Common myeloid progenitor, CD34-positive (primary cell): ENCODE measurements around the gene ATP5ME.

ENCODE experiments used
- CTCF ChIA-PET: fragments of 350-600 bp; sonication (Branson Sonifier 250); formaldehyde crosslinking; loops from one replicate; lab custom pipeline; 2021; ENCODE audit warnings: antibody characterized with exemption; lab: Charles Lee
- POLR2A ChIA-PET: fragments of 350-600 bp; sonication (Branson Sonifier 250); formaldehyde crosslinking; loops from one replicate; lab custom pipeline; 2021; ENCODE audit warnings: antibody characterized with exemption; lab: Charles Lee
- DNase-seq, 3 donors: peaks; one replicate each; pipeline versions ENCODE4 v3.0.0 to v3.0.0-alpha.2; 2013
- H3K27ac ChIP-seq, 2 experiments: 1 replicate in 1 of 2; 2 replicates in 1 of 2; pipeline ENCODE4 v1.7.0; 2013; ENCODE audit warnings: inconsistent platforms in 2 of 2, low read length in 2 of 2, mild to moderate bottlenecking in 2 of 2, low read depth in 1 of 2, moderate library complexity in 1 of 2; ENCODE audit not compliant: severe bottlenecking in 2 of 2, insufficient read depth in 1 of 2, poor library complexity in 1 of 2
- H3K27me3 ChIP-seq, 5 experiments: replicated peaks in 2 of 5; 1 replicate in 3 of 5; 2 replicates in 2 of 5; pipeline versions ENCODE4 v1.6.1 to v1.7.0; 2013; ENCODE audit warnings: low read length in 4 of 5, mild to moderate bottlenecking in 2 of 5, moderate library complexity in 2 of 5, inconsistent platforms in 1 of 5; ENCODE audit not compliant: insufficient read depth in 5 of 5, control insufficient read depth in 4 of 5
- H3K36me3 ChIP-seq, 4 experiments: 1 replicate in 2 of 4; 2 replicates in 2 of 4; pipeline versions ENCODE4 v1.6.1 to v1.7.0; 2013; ENCODE audit warnings: low read length in 3 of 4, control low read depth in 1 of 4, mild to moderate bottlenecking in 1 of 4; ENCODE audit not compliant: control insufficient read depth in 4 of 4, insufficient read depth in 4 of 4
- H3K4me1 ChIP-seq, 4 experiments: 1 replicate in 3 of 4; 2 replicates in 1 of 4; pipeline versions ENCODE4 v1.6.1 to v1.7.1; 2013; ENCODE audit warnings: low read length in 3 of 4, mild to moderate bottlenecking in 3 of 4, control low read depth in 1 of 4, inconsistent platforms in 1 of 4, moderate library complexity in 1 of 4; ENCODE audit not compliant: control insufficient read depth in 4 of 4, insufficient read depth in 4 of 4; ENCODE audit errors: control extremely low read depth in 1 of 4
- H3K4me3 ChIP-seq, 7 experiments: 1 replicate in 4 of 7; 2 replicates in 3 of 7; pipeline versions ENCODE4 v1.5.1 to v1.7.0; 2013; ENCODE audit warnings: mild to moderate bottlenecking in 7 of 7, low read length in 6 of 7, moderate library complexity in 6 of 7, inconsistent platforms in 2 of 7, low read depth in 2 of 7, control low read depth in 1 of 7; ENCODE audit not compliant: insufficient read depth in 4 of 7, control insufficient read depth in 1 of 7; ENCODE audit errors: extremely low read depth in 1 of 7
- H3K9me3 ChIP-seq, 5 experiments: 1 replicate in 4 of 5; 2 replicates in 1 of 5; pipeline versions ENCODE4 v1.6.1 to v1.7.1; 2013; ENCODE audit warnings: low read length in 4 of 5, mild to moderate bottlenecking in 2 of 5, inconsistent platforms in 1 of 5, low read depth in 1 of 5, moderate library complexity in 1 of 5; ENCODE audit not compliant: control insufficient read depth in 4 of 5, insufficient read depth in 2 of 5; ENCODE audit errors: control extremely low read depth in 1 of 5
- WGBS: methylation state at CpG from one replicate; pipeline ENCODE4 v1.1.5; 2013; ENCODE audit not compliant: insufficient coverage; 5-methylcytosine and 5-hydroxymethylcytosine counted together

Gene ATP5ME

GRCh38 chr4:718460-718859 is 44.4 kb upstream of the ATP5ME start:
- ChIA-PET CTCF (interaction anchor here (1.3 to 1.5 kb wide), 2 partner anchors 9 to 34 kb away, joined by 5 read pairs; no protein-coding TSS in a partner anchor), POLR2A (no interaction called here)
- Histone ChIP-seq H3K4me1 (peaks cover 0 to 23% (median 8%) of the 10 kb centered on the region in 4 experiments), H3K27me3 (no peaks in the 10 kb centered on the region), H3K9me3 (no peaks in the 10 kb centered on the region), H3K4me3 (no peak overlapping the region), H3K27ac (no peak overlapping the region), H3K36me3 (peaks cover 0 to 36% (median 8%) of the 10 kb centered on the region in 4 experiments)
- no peak for DNase-seq
- WGBS = 93% methylated on average over 4 of the region's 8 CpGs

- peaks cover 0 to 23% (median 8%) of the 10 kb centered on the region in 4 experiments for H3K4me1 ChIP-seq
- no peak for DNase-seq
- ChIA-PET CTCF (interaction anchor here (1.5 kb wide), 1 partner anchor 8 kb away, joined by 5 read pairs; no protein-coding TSS in a partner anchor), POLR2A (no interaction called here)
- WGBS = 98% methylated on average over 34 of the region's 34 CpGs
- no peaks in the 10 kb centered on the region for H3K9me3 ChIP-seq
- H3K4me3 ChIP-seq = no peak overlapping the region
- no peaks in the 10 kb centered on the region for H3K27me3 ChIP-seq
- H3K36me3 ChIP-seq = peaks cover 0 to 31% (median 4%) of the 10 kb centered on the region in 4 experiments
- H3K27ac ChIP-seq = peak overlapping the region in 1 of 2 experiments; percentile 14
Measured at GRCh38 chr4:717601-718320, 43.7 kb upstream of the ATP5ME start.

- CTCF ChIA-PET = interaction anchor here (1.1 kb wide), 1 partner anchor 28 kb away, joined by 4 read pairs; no protein-coding TSS in a partner anchor
- POLR2A ChIA-PET = no interaction called here
- WGBS = 95% methylated on average over 14 of the region's 18 CpGs
Measured at GRCh38 chr4:714087-714486, 40.0 kb upstream of the ATP5ME start.

GRCh38 chr4:712916-713632 is 39.0 kb upstream of the ATP5ME start:
- H3K9me3 ChIP-seq = no peaks in the 10 kb centered on the region
- H3K27ac ChIP-seq = no peak overlapping the region
- H3K27me3 ChIP-seq = no peaks in the 10 kb centered on the region
- DNase-seq = no peak
- 88% methylated on average over 4 of the region's 9 CpGs for WGBS
- H3K4me3 ChIP-seq = no peak overlapping the region
- peaks cover 0 to 7% (median 1%) of the 10 kb centered on the region in 4 experiments for H3K4me1 ChIP-seq
- peaks cover 7 to 27% (median 12%) of the 10 kb centered on the region in 4 experiments for H3K36me3 ChIP-seq
- CTCF ChIA-PET = interaction anchor here (1.1 kb wide), 1 partner anchor 29 kb away, joined by 4 read pairs; no protein-coding TSS in a partner anchor
- POLR2A ChIA-PET = no interaction called here

More at GRCh38 chr4:714087-714486, 40.0 kb upstream of the ATP5ME start:
- Histone ChIP-seq H3K4me1 (peaks cover 0 to 2% (median 0%) of the 10 kb centered on the region in 4 experiments), H3K27me3 (no peaks in the 10 kb centered on the region), H3K27ac (no peak overlapping the region), H3K4me3 (no peak overlapping the region), H3K36me3 (peaks cover 7 to 27% (median 10%) of the 10 kb centered on the region in 4 experiments), H3K9me3 (no peaks in the 10 kb centered on the region)
- no peak for DNase-seq

- WGBS = no CpG with 5 or more reads among the region's 3 CpGs
- Histone ChIP-seq H3K27me3 (no peaks in the 10 kb centered on the region), H3K27ac (no peak overlapping the region), H3K9me3 (no peaks in the 10 kb centered on the region), H3K4me3 (no peak overlapping the region), H3K36me3 (peaks cover 7 to 27% (median 12%) of the 10 kb centered on the region in 4 experiments), H3K4me1 (peaks cover 2 to 12% (median 2%) of the 10 kb centered on the region in 4 experiments)
- ChIA-PET CTCF (no interaction called here), POLR2A (no interaction called here)
- no peak for DNase-seq
Measured at GRCh38 chr4:712093-712492, 38.0 kb upstream of the ATP5ME start.

GRCh38 chr4:710916-711315 is 36.8 kb upstream of the ATP5ME start:
- Histone ChIP-seq H3K36me3 (peaks cover 7 to 27% (median 12%) of the 10 kb centered on the region in 4 experiments), H3K4me1 (peaks cover 2 to 21% (median 7%) of the 10 kb centered on the region in 4 experiments), H3K27me3 (no peaks in the 10 kb centered on the region), H3K4me3 (no peak overlapping the region), H3K27ac (no peak overlapping the region), H3K9me3 (no peaks in the 10 kb centered on the region)
- WGBS = 97% methylated on average over 7 of the region's 13 CpGs
- POLR2A ChIA-PET = no interaction called here
- CTCF ChIA-PET = interaction anchor here (0.6 kb wide), 1 partner anchor 29 kb away, joined by 3 read pairs; no protein-coding TSS in a partner anchor
- no peak for DNase-seq
